Measurements from ENCODE around the gene PER1. TPM values are rescaled to one million over a fixed set of nuclear protein-coding genes. Genes with fewer than 3 reads are reported as not detected.
A peak's percentile ranks its signal among the peaks of the same experiment; 100 is the strongest.

PER1 gene
- total RNA-seq, 2 experiments from 2014 or later, result 123 to 129 TPM

- ATAC-seq, result peak; percentile 7
- Mint-ChIP-seq H3K36me3 (ENCODE audit: low read depth) (peaks cover 28% of the 10 kb centered on the region), H3K4me1 (ENCODE audit: low read depth) (peaks cover 45% of the 10 kb centered on the region), H3K9me3 (no peaks in the 10 kb centered on the region), H3K27me3 (no peaks in the 10 kb centered on the region), H3K27ac (no peak overlapping the region), H3K4me3 (no peak overlapping the region)
- intact Hi-C loops (cut with micrococcal nuclease), result loop anchor here (2.0 kb wide), 1 partner anchor 29 kb away; the partner anchor contains the start of gene HES7
- TF ChIP-seq, protein P1, sequence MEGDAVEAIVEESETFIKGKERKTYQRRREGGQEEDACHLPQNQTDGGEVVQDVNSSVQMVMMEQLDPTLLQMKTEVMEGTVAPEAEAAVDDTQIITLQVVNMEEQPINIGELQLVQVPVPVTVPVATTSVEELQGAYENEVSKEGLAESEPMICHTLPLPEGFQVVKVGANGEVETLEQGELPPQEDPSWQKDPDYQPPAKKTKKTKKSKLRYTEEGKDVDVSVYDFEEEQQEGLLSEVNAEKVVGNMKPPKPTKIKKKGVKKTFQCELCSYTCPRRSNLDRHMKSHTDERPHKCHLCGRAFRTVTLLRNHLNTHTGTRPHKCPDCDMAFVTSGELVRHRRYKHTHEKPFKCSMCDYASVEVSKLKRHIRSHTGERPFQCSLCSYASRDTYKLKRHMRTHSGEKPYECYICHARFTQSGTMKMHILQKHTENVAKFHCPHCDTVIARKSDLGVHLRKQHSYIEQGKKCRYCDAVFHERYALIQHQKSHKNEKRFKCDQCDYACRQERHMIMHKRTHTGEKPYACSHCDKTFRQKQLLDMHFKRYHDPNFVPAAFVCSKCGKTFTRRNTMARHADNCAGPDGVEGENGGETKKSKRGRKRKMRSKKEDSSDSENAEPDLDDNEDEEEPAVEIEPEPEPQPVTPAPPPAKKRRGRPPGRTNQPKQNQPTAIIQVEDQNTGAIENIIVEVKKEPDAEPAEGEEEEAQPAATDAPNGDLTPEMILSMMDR (IDR thresholded peaks at IDR 0.05), result no peak
- ChIA-PET CTCF (interaction anchor here (1.0 to 5.2 kb wide), 3 partner anchors 15 to 44 kb away, joined by 3 to 27 read pairs (median 14); partner anchors contain the start of gene ALOXE3), POLR2A (interaction anchor here (0.8 to 22.8 kb wide), 11 partner anchors 8 to 94 kb away, joined by 3 to 476 read pairs (median 8); partner anchors contain the start of genes CTC1, HES7 and VAMP2)
- DNase-seq, result peak; percentile 92
Observed at GRCh38 chr17:8153957-8154607, 1.9 kb upstream of the PER1 start.

DNA sequence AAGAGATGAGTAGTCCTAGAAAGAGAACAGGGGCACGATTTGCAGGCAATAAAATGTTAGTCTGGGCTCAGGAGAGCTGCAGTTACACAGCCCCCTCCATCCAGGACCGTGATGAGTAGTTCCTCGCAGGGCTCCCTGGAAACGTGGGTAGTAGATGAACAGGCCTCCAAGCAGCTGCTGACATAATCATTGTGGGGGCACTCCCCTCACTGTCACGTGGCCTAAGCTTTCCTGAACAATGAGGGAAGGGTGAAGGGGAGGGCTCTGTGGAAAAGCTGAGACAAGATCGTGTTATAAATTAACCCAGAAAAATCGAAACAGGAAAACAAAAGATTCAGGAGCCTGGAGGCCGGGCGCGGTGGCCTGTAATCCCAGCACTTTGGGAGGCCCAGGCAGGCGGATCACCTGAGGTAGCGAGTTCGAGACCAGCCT lies 1.3 kb upstream of the PER1 start:
- TF ChIP-seq, protein P1 (IDR thresholded peaks at IDR 0.05), result no peak
- Mint-ChIP-seq H3K4me3 (no peak overlapping the region), H3K27ac (no peak overlapping the region), H3K27me3 (no peaks in the 10 kb centered on the region), H3K36me3 (ENCODE audit: low read depth) (peaks cover 27% of the 10 kb centered on the region), H3K9me3 (no peaks in the 10 kb centered on the region), H3K4me1 (ENCODE audit: low read depth) (peaks cover 41% of the 10 kb centered on the region)
- ATAC-seq, result peak; percentile 7
- intact Hi-C loops (cut with micrococcal nuclease), result loop anchor here (2.0 kb wide), 1 partner anchor 29 kb away; the partner anchor contains the start of gene HES7
- CTCF ChIA-PET, result interaction anchor here (1.0 to 5.2 kb wide), 3 partner anchors 14 to 43 kb away, joined by 3 to 27 read pairs (median 14); partner anchors contain the start of gene ALOXE3
- DNase-seq, result peak; percentile 84
- POLR2A ChIA-PET, result interaction anchor here (0.9 to 22.8 kb wide), 10 partner anchors 8 to 94 kb away, joined by 3 to 476 read pairs (median 8); partner anchors contain the start of genes CTC1, HES7 and VAMP2

DNA sequence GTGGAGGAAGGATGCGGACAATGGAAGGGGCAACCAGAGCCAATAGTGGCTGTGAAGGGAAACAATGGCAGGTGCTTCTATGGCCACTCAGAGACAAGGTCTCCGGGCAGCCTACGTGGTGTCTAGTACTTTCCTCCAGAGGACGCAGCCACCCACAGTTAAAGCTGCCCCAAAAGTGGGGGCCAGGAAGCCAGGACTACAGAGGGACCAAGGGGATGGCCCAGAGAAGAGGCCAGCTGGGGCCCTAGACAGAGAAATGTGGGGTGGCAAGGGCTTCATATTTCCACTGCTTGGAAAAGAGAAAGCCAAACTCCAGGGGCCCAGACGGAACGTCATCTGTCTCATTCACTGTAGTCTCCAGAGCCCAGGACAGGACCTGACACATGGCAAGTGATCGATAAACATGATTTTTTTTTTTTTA lies 837 bp upstream of the PER1 start:
- Mint-ChIP-seq H3K9me3 (no peaks in the 10 kb centered on the region), H3K27me3 (no peaks in the 10 kb centered on the region), H3K4me1 (ENCODE audit: low read depth) (peaks cover 38% of the 10 kb centered on the region), H3K36me3 (ENCODE audit: low read depth) (peaks cover 28% of the 10 kb centered on the region), H3K4me3 (no peak overlapping the region), H3K27ac (no peak overlapping the region)
- DNase-seq, result no peak
- intact Hi-C loops (cut with micrococcal nuclease), result loop anchor here (2.0 kb wide), 1 partner anchor 28 kb away; the partner anchor contains the start of gene HES7
- CTCF ChIA-PET, result interaction anchor here (4.5 to 5.2 kb wide), 2 partner anchors 14 to 34 kb away, joined by 14 to 27 read pairs; partner anchors contain the start of gene ALOXE3
- TF ChIP-seq, protein P1 (IDR thresholded peaks at IDR 0.05), result no peak
- ATAC-seq, result no peak
- POLR2A ChIA-PET, result interaction anchor here (1.1 to 22.8 kb wide), 8 partner anchors 9 to 97 kb away, joined by 3 to 476 read pairs (median 13); partner anchors contain the start of genes HES7, PFAS and VAMP2

- intact Hi-C loops (cut with micrococcal nuclease), result loop anchor here (1.0 to 2.0 kb wide), 2 partner anchors 12 to 27 kb away; partner anchors contain the start of gene HES7
- H3K4me1 Mint-ChIP-seq (ENCODE audit: low read depth), result peaks cover 38% of the 10 kb centered on the region
- no peak overlapping the region for H3K4me3 Mint-ChIP-seq
- DNase-seq (peak; percentile 66), ATAC-seq (no peak)
- ChIA-PET CTCF (interaction anchor here (0.9 to 1.8 kb wide), 5 partner anchors 12 to 72 kb away, joined by 3 to 10 read pairs (median 3); no protein-coding TSS in a partner anchor), POLR2A (interaction anchor here (0.7 to 22.8 kb wide), 9 partner anchors 9 to 98 kb away, joined by 3 to 476 read pairs (median 7); partner anchors contain the start of genes HES7 and PFAS)
- TF ChIP-seq, protein P1 (IDR thresholded peaks at IDR 0.05), result no peak
- H3K9me3 Mint-ChIP-seq, result no peaks in the 10 kb centered on the region
- H3K27ac Mint-ChIP-seq, result no peak overlapping the region
- H3K36me3 Mint-ChIP-seq (ENCODE audit: low read depth), result peaks cover 38% of the 10 kb centered on the region
- no peaks in the 10 kb centered on the region for H3K27me3 Mint-ChIP-seq
Observed at GRCh38 chr17:8151641-8152111, 528 bp downstream of the PER1 start.

All from activated CD8-positive, alpha-beta T cell treated with anti-CD3 and anti-CD28 coated beads for 36 hours (primary cell).